Loucy (cell line): ENCODE measurements around the gene SCARB1.

Experiments used
- CTCF ChIP-seq: fragments of 200-600 bp; sonication (generic); conservative IDR thresholded peaks from 2 replicates; pipeline ENCODE4 v1.5.1; 2014; ENCODE audit warnings: mild to moderate bottlenecking, antibody characterized with exemption, low read length
- EZH2phosphoT487 ChIP-seq: fragments of 200-600 bp; IDR thresholded peaks from 2 replicates; pipeline ENCODE4 v1.6.1; 2018; ENCODE audit warnings: antibody characterized with exemption, mild to moderate bottlenecking, moderate library complexity, borderline replicate concordance

GRCh38 chr12:124745891-124746570, 117.6 kb downstream of the SCARB1 start:
- TF ChIP-seq CTCF (no peak), EZH2phosphoT487 (no peak)
